Measurements from ENCODE around the gene SAMM50.

Gene SAMM50

GRCh38 chr22:44039566-44040171 is 84.4 kb downstream of the SAMM50 start:
- no peak overlapping the region for H3K4me3 ChIP-seq (ENCODE audit: low read length)
- no peak for DNase-seq (ENCODE audit: low read depth)
- TF ChIP-seq CTCF (IDR thresholded peaks at IDR 0.05; ENCODE audit: insufficient read depth, low read depth, low read length, missing control alignments): no peak

GRCh38 chr22:44042249-44043218 is 87.3 kb downstream of the SAMM50 start:
- no peak for TF ChIP-seq CTCF (IDR thresholded peaks at IDR 0.05; ENCODE audit: insufficient read depth, low read depth, low read length, missing control alignments)
- DNase-seq (ENCODE audit: low read depth): no peak
- no peak overlapping the region for H3K4me3 ChIP-seq (ENCODE audit: low read length)

- DNase-seq (ENCODE audit: low read depth): no peak
- H3K4me3 ChIP-seq (ENCODE audit: low read length): no peak overlapping the region
- TF ChIP-seq CTCF (IDR thresholded peaks at IDR 0.05; ENCODE audit: insufficient read depth, low read depth, low read length, missing control alignments): no peak
Measured at GRCh38 chr22:44045145-44045544, 89.9 kb downstream of the SAMM50 start.
